Measurements from ENCODE around the gene ZNF483.

Gene ZNF483

GRCh38 chr9:111582888-111583287 is 57.9 kb downstream of the ZNF483 start:
- no peaks in the 10 kb centered on the region for H3K4me1 ChIP-seq (ENCODE audit: low read length)
- H3K9ac ChIP-seq (ENCODE audit: low read length), result no peak overlapping the region
- H3K27me3 ChIP-seq (ENCODE audit: low read depth, low read length), result no peaks in the 10 kb centered on the region
- H3K79me2 ChIP-seq (ENCODE audit: low read length), result no peaks in the 10 kb centered on the region
- H3K27ac ChIP-seq (ENCODE audit: low read length), result no peak overlapping the region
- H3K4me3 ChIP-seq (ENCODE audit: low read length), result no peak overlapping the region
- H3K36me3 ChIP-seq (replicated peaks; ENCODE audit: low read depth, low read length), result no peaks in the 10 kb centered on the region
- H3K9me3 ChIP-seq (ENCODE audit: insufficient read depth, low read length), result no peaks in the 10 kb centered on the region
- H4K20me1 ChIP-seq (ENCODE audit: insufficient read depth, low read length), result no peaks in the 10 kb centered on the region
- no peak overlapping the region for H3K4me2 ChIP-seq (ENCODE audit: low read length)
- no peak overlapping the region for H2AFZ ChIP-seq (ENCODE audit: low read depth, low read length)
- no peak for TF ChIP-seq EZH2phosphoT487 (IDR thresholded peaks at IDR 0.05; ENCODE audit: low read depth)
- TF ChIP-seq CTCF (IDR thresholded peaks at IDR 0.05; ENCODE audit: low read depth, low read length), result no peak

- no peaks in the 10 kb centered on the region for H4K20me1 ChIP-seq (ENCODE audit: insufficient read depth, low read length)
- H3K27ac ChIP-seq (ENCODE audit: low read length), result no peak overlapping the region
- no peak overlapping the region for H3K4me2 ChIP-seq (ENCODE audit: low read length)
- no peaks in the 10 kb centered on the region for H3K9me3 ChIP-seq (ENCODE audit: insufficient read depth, low read length)
- no peaks in the 10 kb centered on the region for H3K27me3 ChIP-seq (ENCODE audit: low read depth, low read length)
- no peaks in the 10 kb centered on the region for H3K36me3 ChIP-seq (replicated peaks; ENCODE audit: low read depth, low read length)
- no peak overlapping the region for H2AFZ ChIP-seq (ENCODE audit: low read depth, low read length)
- no peaks in the 10 kb centered on the region for H3K4me1 ChIP-seq (ENCODE audit: low read length)
- no peak overlapping the region for H3K4me3 ChIP-seq (ENCODE audit: low read length)
- H3K79me2 ChIP-seq (ENCODE audit: low read length), result no peaks in the 10 kb centered on the region
- H3K9ac ChIP-seq (ENCODE audit: low read length), result no peak overlapping the region
- no peak for TF ChIP-seq CTCF (IDR thresholded peaks at IDR 0.05; ENCODE audit: low read depth, low read length)
- TF ChIP-seq EZH2phosphoT487 (IDR thresholded peaks at IDR 0.05; ENCODE audit: low read depth), result no peak
Measured at GRCh38 chr9:111586378-111586777, 61.4 kb downstream of the ZNF483 start.

- H3K79me2 ChIP-seq (ENCODE audit: low read length), result no peaks in the 10 kb centered on the region
Measured at GRCh38 chr9:111588846-111589245, 63.9 kb downstream of the ZNF483 start.

More at GRCh38 chr9:111588846-111589245, 63.9 kb downstream of the ZNF483 start:
- H3K27ac ChIP-seq (ENCODE audit: low read length), result no peak overlapping the region
- no peak overlapping the region for H3K9ac ChIP-seq (ENCODE audit: low read length)
- H3K9me3 ChIP-seq (ENCODE audit: insufficient read depth, low read length), result no peaks in the 10 kb centered on the region
- H3K4me2 ChIP-seq (ENCODE audit: low read length), result no peak overlapping the region
- H3K4me1 ChIP-seq (ENCODE audit: low read length), result no peaks in the 10 kb centered on the region
- no peaks in the 10 kb centered on the region for H3K27me3 ChIP-seq (ENCODE audit: low read depth, low read length)
- no peak overlapping the region for H3K4me3 ChIP-seq (ENCODE audit: low read length)
- no peaks in the 10 kb centered on the region for H4K20me1 ChIP-seq (ENCODE audit: insufficient read depth, low read length)
- H3K36me3 ChIP-seq (replicated peaks; ENCODE audit: low read depth, low read length), result no peaks in the 10 kb centered on the region
- TF ChIP-seq CTCF (IDR thresholded peaks at IDR 0.05; ENCODE audit: low read depth, low read length) (no peak), EZH2phosphoT487 (IDR thresholded peaks at IDR 0.05; ENCODE audit: low read depth) (no peak)
- H2AFZ ChIP-seq (ENCODE audit: low read depth, low read length), result no peak overlapping the region
